GM18526 (cell line): ENCODE data around the gene GTF2F2.

Experiments used
- POLR2A ChIP-seq: IDR thresholded peaks from 3 replicates; pipeline ENCODE4 v1.6.1; 2011; ENCODE audit not compliant: insufficient read length; ENCODE audit errors: extremely low read depth

The GTF2F2 gene

GRCh38 chr13:45219938-45220375, 99.6 kb downstream of the GTF2F2 start:
- no peak for TF ChIP-seq POLR2A

- TF ChIP-seq POLR2A = no peak
Measured at GRCh38 chr13:45220403-45220802, 100.1 kb downstream of the GTF2F2 start.

GRCh38 chr13:45222516-45222915, 102.2 kb downstream of the GTF2F2 start:
- no peak for TF ChIP-seq POLR2A

GRCh38 chr13:45222919-45223318, 102.6 kb downstream of the GTF2F2 start:
- no peak for TF ChIP-seq POLR2A

GRCh38 chr13:45224176-45224575, 103.9 kb downstream of the GTF2F2 start:
- no peak for TF ChIP-seq POLR2A

- TF ChIP-seq POLR2A = no peak
Measured at GRCh38 chr13:45225370-45225769, 105.1 kb downstream of the GTF2F2 start.

- no peak for TF ChIP-seq POLR2A
Measured at GRCh38 chr13:45226024-45226423, 105.7 kb downstream of the GTF2F2 start.

GRCh38 chr13:45228002-45228401, 107.7 kb downstream of the GTF2F2 start:
- TF ChIP-seq POLR2A = no peak

- no peak for TF ChIP-seq POLR2A
Measured at GRCh38 chr13:45229172-45229571, 108.9 kb downstream of the GTF2F2 start.

GRCh38 chr13:45231305-45231704, 111.0 kb downstream of the GTF2F2 start:
- TF ChIP-seq POLR2A = no peak

GRCh38 chr13:45231722-45232121, 111.4 kb downstream of the GTF2F2 start:
- TF ChIP-seq POLR2A = no peak

GRCh38 chr13:45232591-45232990, 112.3 kb downstream of the GTF2F2 start:
- no peak for TF ChIP-seq POLR2A

- no peak for TF ChIP-seq POLR2A
Measured at GRCh38 chr13:45238945-45239795, 118.9 kb downstream of the GTF2F2 start.

GRCh38 chr13:45240143-45240542, 119.8 kb downstream of the GTF2F2 start:
- TF ChIP-seq POLR2A = no peak

- no peak for TF ChIP-seq POLR2A
Measured at GRCh38 chr13:45242070-45242469, 121.8 kb downstream of the GTF2F2 start.

GRCh38 chr13:45242524-45242923, 122.2 kb downstream of the GTF2F2 start:
- no peak for TF ChIP-seq POLR2A

GRCh38 chr13:45243077-45243476, 122.8 kb downstream of the GTF2F2 start:
- TF ChIP-seq POLR2A = no peak
